ENCODE data around the gene STAG1. TPM values are rescaled to one million over a fixed set of nuclear protein-coding genes. Genes with fewer than 3 reads are reported as not detected.

The STAG1 gene
- polyA plus RNA-seq, 3 donors: 7.2 to 10.0 (median 7.5) TPM

DNA sequence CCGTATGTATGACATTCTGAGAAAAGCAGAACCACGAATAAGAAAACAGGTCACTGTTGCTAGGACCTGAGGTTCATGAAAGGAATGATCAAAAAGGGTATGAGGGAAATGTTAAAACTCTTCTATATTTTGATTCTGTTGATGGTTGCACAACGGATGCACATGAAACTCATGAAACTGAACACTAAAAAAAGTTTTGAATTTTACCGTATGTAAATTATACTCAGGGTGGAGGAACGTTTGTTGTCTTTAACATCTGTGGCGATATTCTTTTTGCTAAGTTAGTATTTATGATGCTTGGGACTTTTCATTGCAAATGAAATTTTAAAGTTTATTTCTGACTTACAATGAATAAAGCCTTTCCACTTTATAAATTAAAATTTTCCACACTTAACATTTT is 55.4 kb downstream of the STAG1 start:
- Histone ChIP-seq H3K4me2 (replicated peaks; ENCODE audit: extremely low read depth, low read length, poor library complexity, severe bottlenecking) (no peak overlapping the region), H4K20me1 (ENCODE audit: insufficient read depth, low read length) (no peaks in the 10 kb centered on the region), H2AFZ (ENCODE audit: insufficient read depth, low read depth, low read length, poor library complexity, severe bottlenecking) (no peak overlapping the region), H3K79me2 (ENCODE audit: insufficient read depth, low read length) (peaks cover 92% of the 10 kb centered on the region), H3K27ac (ENCODE audit: low read depth in 1 of 2, low read length in 2 of 2) (no peak overlapping the region), H3K9ac (ENCODE audit: insufficient read depth, low read length, poor library complexity, severe bottlenecking) (no peak overlapping the region), H3K4me3 (replicated peaks in 1 of 3; ENCODE audit: low read depth in 2 of 3, low read length in 3 of 3) (no peak overlapping the region), H3K27me3 (ENCODE audit: control insufficient read depth in 2 of 2, insufficient read depth in 2 of 2, low read length in 2 of 2) (no peaks in the 10 kb centered on the region), H3K4me1 (ENCODE audit: control insufficient read depth in 1 of 2, insufficient read depth in 2 of 2, low read length in 2 of 2) (peaks cover 14 to 24% of the 10 kb centered on the region in 2 donors), H3K36me3 (replicated peaks in 1 of 2; ENCODE audit: control insufficient read depth in 1 of 2, insufficient read depth in 2 of 2, low read length in 2 of 2) (no peaks in the 10 kb centered on the region), H3K9me3 (replicated peaks in 1 of 2; ENCODE audit: control insufficient read depth in 1 of 2, insufficient read depth in 1 of 2, low read length in 2 of 2) (peaks cover 0 to 3% of the 10 kb centered on the region in 2 donors)
- Mint-ChIP-seq H3K4me1 (peaks cover 37% of the 10 kb centered on the region), H3K27me3 (ENCODE audit: low read depth in 3 of 3) (no peaks in the 10 kb centered on the region), H3K36me3 (peaks cover 9 to 22% of the 10 kb centered on the region in 2 donors), H3K27ac (no peak overlapping the region), H3K9me3 (peaks cover 4 to 13% (median 8%) of the 10 kb centered on the region in 7 donors), H3K4me3 (no peak overlapping the region)
- no peak for TF ChIP-seq CTCF (IDR thresholded peaks at IDR 0.05)
- intact Hi-C loops (cut with micrococcal nuclease): no loop called here
- 100% methylated on average over 2 of the region's 6 CpGs for WGBS (ENCODE audit: insufficient coverage)
- DNase-seq: no peak

DNA sequence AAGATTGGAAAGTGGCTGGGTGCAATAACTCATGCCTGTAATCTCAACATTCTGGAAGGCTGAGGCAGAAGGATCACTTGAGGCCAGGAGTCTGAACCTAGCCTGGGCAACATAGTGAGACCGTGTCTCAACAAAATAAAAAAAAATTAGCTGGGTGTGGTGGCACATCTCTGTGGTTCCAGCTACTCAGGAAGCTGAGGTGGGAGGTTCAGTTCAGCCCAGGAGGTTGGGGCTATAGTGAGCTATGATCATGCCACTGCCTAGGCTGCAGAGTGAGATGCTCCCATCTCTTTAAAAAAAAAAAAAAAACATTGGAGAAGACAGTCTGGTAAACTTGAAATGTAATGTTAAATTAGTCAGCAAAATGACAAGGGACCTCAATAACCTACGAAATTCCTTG is 57.9 kb downstream of the STAG1 start:
- Histone ChIP-seq H3K79me2 (ENCODE audit: insufficient read depth, low read length) (peaks cover 88% of the 10 kb centered on the region), H4K20me1 (ENCODE audit: insufficient read depth, low read length) (no peaks in the 10 kb centered on the region), H3K9ac (ENCODE audit: insufficient read depth, low read length, poor library complexity, severe bottlenecking) (no peak overlapping the region), H3K27me3 (ENCODE audit: control insufficient read depth in 2 of 2, insufficient read depth in 2 of 2, low read length in 2 of 2) (no peaks in the 10 kb centered on the region), H3K27ac (ENCODE audit: low read depth in 1 of 2, low read length in 2 of 2) (no peak overlapping the region), H3K9me3 (replicated peaks in 1 of 2; ENCODE audit: control insufficient read depth in 1 of 2, insufficient read depth in 1 of 2, low read length in 2 of 2) (peaks cover 0 to 3% of the 10 kb centered on the region in 2 donors), H2AFZ (ENCODE audit: insufficient read depth, low read depth, low read length, poor library complexity, severe bottlenecking) (no peak overlapping the region), H3K4me1 (ENCODE audit: control insufficient read depth in 1 of 2, insufficient read depth in 2 of 2, low read length in 2 of 2) (peaks cover 33 to 41% of the 10 kb centered on the region in 2 donors), H3K4me3 (replicated peaks in 1 of 3; ENCODE audit: low read depth in 2 of 3, low read length in 3 of 3) (no peak overlapping the region), H3K36me3 (replicated peaks in 1 of 2; ENCODE audit: control insufficient read depth in 1 of 2, insufficient read depth in 2 of 2, low read length in 2 of 2) (no peaks in the 10 kb centered on the region), H3K4me2 (replicated peaks; ENCODE audit: extremely low read depth, low read length, poor library complexity, severe bottlenecking) (no peak overlapping the region)
- Mint-ChIP-seq H3K4me1 (peaks cover 46% of the 10 kb centered on the region), H3K36me3 (peaks cover 9 to 22% of the 10 kb centered on the region in 2 donors), H3K27ac (peak overlapping the region in 2 of 7 donors; percentile 46 to 86), H3K4me3 (no peak overlapping the region), H3K9me3 (peaks cover 4 to 13% (median 8%) of the 10 kb centered on the region in 7 donors), H3K27me3 (ENCODE audit: low read depth in 3 of 3) (peaks cover 0 to 4% (median 0%) of the 10 kb centered on the region in 3 donors)
- DNase-seq: no peak
- TF ChIP-seq CTCF (IDR thresholded peaks at IDR 0.05): no peak
- 71% methylated on average over 2 of the region's 2 CpGs for WGBS (ENCODE audit: insufficient coverage)
- intact Hi-C loops (cut with micrococcal nuclease): no loop called here

Measured in CD14-positive monocyte (primary cell).